GM21528 (cell line): ENCODE data around the gene CD86.
"Not testable (repeated sequence)": the region's sequence is repeated elsewhere in the genome, so short reads cannot be mapped to it uniquely, and the experiment has no call there.

Experiments used
- ATAC-seq: cut with Tn5 transposase; IDR thresholded peaks from one replicate; pipeline ENCODE4 v1.9.1; 2021; ENCODE audit warnings: mild to moderate bottlenecking, moderate library complexity; ENCODE audit not compliant: unreplicated experiment, low FRiP score

The CD86 gene

GRCh38 chr3:122123850-122124249, 68.7 kb downstream of the CD86 start:
- no peak for ATAC-seq

DNA sequence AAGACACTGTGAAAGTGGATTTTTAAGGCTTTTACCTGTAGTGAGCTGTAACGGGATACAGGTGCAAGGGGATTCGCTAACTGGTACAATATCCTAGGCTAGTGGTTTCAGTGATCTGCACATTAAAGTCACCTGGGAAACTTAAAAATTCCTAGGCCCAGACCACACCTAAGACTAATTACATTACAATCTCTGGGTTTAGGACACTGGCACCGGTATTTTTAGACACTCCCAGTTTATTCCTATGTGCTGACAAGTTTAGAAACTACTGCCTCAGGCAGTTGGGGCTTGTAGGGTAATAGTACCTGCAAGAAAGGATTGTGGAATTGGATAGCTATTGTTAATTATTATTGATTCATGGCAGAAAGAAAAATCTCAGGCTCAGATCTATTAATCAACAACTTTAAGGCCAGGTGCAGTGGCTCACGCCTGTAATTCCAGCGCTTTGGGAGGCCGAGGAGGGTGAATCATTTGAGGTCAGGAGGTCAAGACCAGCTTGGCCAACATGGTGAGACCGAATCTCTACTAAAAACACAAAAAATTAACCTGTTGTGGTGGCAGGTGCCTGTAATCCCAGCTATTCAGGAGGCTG, 77.9 kb downstream of the CD86 start:
- no peak for ATAC-seq

DNA sequence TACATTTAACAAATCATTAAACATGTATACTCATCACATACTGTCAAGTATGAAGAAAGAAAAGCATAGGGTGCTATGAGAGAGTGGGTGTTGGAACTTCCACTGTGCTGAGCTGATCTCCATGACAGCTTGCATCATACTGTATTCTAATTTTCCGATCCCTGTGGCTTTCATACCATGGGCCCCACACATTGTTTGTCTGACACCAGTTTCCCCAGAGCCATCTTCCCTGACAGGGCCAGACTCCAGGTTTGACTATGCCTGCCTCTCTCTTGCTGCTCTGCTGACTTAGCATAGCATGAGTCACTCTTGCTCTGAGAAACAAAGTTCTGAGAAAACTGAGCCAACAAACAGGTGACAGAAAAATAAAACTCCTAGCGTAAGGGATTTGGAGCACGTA, 91.3 kb downstream of the CD86 start:
- ATAC-seq = no peak

GRCh38 chr3:122148941-122149627, 93.9 kb downstream of the CD86 start:
- ATAC-seq = no peak

- no peak for ATAC-seq
These were observed 96.3 kb downstream of the CD86 start for GRCh38 chr3:122151480-122151879.

DNA sequence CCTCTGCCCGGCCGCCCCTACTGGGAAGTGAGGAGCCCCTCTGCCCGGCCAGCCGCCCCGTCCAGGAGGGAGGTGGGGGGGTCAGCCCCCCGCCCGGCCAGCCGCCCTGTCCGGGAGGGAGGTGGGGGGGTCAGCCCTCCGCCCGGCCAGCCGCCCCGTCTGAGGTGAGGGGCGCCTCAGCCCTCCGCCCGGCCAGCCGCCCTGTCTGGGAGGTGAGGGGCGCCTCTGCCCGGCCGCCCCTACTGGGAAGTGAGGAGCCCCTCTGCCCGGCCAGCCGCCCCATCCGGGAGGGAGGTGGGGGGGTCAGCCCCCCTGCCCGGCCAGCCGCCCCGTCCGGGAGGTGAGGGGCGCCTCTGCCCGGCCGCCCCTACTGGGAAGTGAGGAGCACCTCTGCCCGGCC, 109.8 kb downstream of the CD86 start:
- not testable (repeated sequence) for ATAC-seq

- no peak for ATAC-seq
These were observed 112.5 kb downstream of the CD86 start for GRCh38 chr3:122167630-122168029.

DNA sequence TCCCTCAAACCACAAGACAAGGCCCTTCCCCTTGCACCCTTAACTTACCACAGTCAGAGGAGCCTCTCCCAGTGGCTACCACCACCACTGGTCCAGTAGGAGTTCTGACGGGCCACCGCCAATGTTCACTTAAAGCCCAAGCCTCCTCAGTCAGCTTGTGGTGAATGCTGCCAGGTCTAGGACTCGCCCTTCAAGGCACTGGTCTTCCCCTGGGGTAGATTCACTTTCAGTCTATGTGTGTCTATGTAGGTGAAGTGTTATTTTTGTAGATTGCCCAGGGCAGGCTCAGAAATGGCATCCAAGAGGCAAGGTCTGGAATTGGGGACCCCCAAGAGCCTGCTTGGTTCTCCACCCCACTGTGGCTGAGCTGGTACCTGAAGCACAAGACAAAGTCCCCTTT, 112.9 kb downstream of the CD86 start:
- ATAC-seq = no peak

GRCh38 chr3:122169911-122170310, 114.7 kb downstream of the CD86 start:
- no peak for ATAC-seq
